ENCODE results near the gene TAX1BP1.

DNA sequence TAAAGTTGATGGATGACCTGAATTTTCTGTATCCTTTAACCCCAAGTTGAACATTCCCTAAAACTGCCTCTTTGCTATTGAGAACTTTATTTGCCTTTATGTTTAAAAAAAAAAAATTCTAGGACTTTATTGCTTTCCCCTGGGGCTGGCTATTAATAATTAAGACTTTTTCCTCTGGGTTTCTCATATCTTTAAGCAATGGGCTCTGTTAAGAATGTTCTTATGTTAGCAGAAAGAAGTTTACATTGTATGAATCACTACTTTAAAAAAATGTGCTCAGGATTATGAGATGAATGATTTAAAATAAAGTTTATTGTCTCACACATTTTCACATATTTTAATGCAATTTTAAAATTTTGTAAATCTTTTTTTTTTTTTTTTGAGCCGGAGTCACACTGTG lies 19.5 kb downstream of the TAX1BP1 start:
- TF ChIP-seq, protein P1, sequence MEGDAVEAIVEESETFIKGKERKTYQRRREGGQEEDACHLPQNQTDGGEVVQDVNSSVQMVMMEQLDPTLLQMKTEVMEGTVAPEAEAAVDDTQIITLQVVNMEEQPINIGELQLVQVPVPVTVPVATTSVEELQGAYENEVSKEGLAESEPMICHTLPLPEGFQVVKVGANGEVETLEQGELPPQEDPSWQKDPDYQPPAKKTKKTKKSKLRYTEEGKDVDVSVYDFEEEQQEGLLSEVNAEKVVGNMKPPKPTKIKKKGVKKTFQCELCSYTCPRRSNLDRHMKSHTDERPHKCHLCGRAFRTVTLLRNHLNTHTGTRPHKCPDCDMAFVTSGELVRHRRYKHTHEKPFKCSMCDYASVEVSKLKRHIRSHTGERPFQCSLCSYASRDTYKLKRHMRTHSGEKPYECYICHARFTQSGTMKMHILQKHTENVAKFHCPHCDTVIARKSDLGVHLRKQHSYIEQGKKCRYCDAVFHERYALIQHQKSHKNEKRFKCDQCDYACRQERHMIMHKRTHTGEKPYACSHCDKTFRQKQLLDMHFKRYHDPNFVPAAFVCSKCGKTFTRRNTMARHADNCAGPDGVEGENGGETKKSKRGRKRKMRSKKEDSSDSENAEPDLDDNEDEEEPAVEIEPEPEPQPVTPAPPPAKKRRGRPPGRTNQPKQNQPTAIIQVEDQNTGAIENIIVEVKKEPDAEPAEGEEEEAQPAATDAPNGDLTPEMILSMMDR (optimal IDR thresholded peaks at IDR 0.05 in 1 of 3, IDR thresholded peaks at IDR 0.05 in 1 of 3, conservative IDR thresholded peaks at IDR 0.05 in 1 of 3; ENCODE audit: extremely low read depth in 1 of 3, insufficient read depth in 2 of 3, low read length in 3 of 3) = no peak
- TF ChIP-seq EZH2 (IDR thresholded peaks at IDR 0.05; ENCODE audit: low read length) = no peak
